Measurements from ENCODE around the gene DIS3L. TPM values are rescaled to one million over a fixed set of nuclear protein-coding genes. Genes with fewer than 3 reads are reported as not detected.
"Not testable (repeated sequence)": the region's sequence is repeated elsewhere in the genome, so short reads cannot be mapped to it uniquely, and the experiment has no call there.

Gene DIS3L
- total RNA-seq, 1 donor from 2014 or later = 27.2 TPM

DNA sequence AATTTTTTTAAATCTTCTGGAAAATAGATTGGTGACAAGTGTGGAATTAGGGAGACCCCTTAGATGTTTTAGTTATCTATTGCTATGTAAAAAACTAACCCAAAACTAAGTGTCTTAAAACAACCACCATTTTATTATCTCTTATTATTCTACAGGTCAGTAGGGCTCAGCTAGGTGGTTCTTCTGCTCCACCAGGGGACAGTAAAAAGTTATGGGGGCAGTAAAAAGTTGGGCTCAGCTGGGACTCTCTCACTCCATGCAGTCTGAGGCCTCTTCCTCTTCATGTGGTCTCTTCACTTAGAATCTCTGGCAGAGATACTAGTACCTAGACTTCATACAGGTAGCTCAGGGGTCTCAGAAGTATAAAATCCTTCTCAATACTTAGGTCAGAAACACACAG lies 18.0 kb upstream of the DIS3L start:
- no peak for DNase-seq (ENCODE audit: low spot score)
- no peak for ATAC-seq

DNA sequence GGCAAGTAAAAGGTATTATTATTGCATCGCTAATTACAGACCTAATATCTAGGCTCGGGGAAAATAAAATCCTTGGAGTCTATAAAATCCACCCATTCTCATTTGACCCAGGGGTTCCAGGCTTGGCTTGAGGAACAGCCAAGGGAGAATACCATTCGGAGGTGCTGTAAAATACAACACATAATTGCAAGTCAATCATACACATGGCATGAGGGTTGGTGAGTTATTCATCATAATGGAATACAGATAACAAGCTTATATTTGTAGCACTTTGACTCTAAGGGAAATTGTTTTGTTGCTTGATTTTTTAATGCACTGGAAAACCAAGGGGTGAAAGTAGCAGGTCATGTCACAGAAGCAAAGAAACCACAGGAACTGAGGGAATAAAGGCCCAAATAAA lies 16.8 kb upstream of the DIS3L start:
- DNase-seq (ENCODE audit: low spot score) (no peak), ATAC-seq (no peak)

DNA sequence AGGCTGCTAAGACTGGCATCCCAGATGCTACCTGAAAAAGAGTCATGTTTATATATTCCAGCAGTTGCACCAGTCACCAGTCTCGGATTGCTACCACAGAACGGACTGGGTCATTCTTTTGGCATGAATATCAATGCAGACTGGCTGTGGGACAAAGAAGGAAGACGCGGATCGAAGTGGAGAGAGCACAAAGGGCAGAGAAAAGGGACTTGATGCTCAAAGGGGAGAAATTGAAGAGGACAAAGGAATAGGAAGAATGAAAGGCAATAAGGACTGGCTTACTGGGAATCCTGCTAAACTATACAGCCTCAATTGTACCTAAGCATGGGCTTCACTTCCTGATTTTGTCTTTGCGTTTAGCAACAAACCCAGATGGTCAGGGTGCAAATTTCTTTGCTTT lies 15.3 kb upstream of the DIS3L start:
- ATAC-seq = no peak
- DNase-seq (ENCODE audit: low spot score) = no peak

DNA sequence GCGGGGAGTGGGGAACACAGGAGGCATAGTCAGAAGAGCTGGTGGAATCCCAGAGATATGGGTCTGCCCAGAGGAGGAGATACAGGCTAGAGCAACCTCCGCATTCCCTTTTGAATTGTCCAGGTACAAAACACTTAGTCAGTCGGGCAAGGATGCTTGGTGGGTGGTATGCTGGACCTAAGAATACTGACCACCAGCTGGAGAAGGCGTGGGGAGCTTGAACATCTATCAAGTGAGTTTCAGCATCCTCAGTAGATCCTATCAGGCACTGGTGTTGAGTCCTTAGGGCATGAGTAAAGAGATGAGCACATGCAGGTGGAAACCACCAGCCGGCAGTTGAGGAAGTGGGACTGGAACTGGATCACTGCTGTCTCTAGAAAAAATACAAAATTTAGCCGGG lies 14.7 kb upstream of the DIS3L start:
- no peak for ATAC-seq
- no peak for DNase-seq (ENCODE audit: low spot score)

DNA sequence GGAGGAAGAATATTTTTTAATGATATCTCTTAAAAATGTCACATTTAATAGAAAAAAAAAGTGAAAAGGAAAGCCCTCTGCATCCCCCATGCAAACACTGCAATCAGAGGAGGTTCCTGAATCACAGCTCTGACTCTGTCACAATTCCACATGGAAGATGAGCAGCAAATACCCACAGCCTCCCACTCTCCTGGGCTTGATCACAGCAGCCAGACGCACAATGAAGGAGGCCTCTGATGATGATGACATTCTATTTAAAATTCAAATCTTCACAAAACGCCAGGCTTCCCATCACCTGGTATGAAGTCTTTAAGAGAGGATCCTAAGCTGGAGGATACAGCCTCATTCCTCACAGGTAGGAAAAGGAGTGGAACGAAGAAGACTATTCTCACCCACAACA lies 9.1 kb upstream of the DIS3L start:
- DNase-seq (ENCODE audit: low spot score) (no peak), ATAC-seq (no peak)

DNA sequence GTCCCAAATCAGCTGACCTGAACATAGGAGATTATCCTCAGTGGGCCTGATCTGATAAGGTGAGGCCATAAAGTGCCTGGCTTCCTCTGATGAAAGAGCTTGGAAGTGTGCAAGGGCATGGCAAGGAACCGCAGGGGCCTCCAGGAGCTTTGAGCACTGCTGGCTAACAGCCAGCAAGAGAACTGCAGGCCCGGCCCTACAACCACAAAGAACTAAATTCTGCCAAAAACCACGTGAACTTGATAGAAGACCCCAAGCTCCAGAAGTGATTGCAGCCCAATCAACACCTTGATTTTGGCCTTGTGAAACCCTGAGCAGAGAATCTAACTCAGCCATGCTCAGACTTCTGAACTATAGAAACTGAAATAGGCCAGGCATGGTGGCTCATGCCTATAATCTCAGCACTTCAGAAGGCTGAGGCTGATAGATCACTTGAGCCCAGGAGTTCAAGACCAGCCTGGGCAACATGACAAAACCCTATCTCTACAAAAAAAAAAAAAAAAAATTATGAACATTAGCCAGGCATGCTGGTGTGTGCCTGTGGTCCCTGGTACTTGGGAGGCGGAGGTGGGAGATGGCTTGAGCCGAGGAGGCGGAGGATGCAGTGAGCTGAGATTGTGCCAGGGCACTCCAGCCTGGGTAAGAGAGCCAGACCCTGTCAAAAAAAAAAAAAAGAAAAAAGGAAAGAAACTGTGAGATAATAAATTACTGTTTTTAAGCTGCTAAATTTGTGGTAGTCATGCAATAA lies 7.7 kb upstream of the DIS3L start:
- ATAC-seq (no peak), DNase-seq (ENCODE audit: low spot score) (no peak)

DNA sequence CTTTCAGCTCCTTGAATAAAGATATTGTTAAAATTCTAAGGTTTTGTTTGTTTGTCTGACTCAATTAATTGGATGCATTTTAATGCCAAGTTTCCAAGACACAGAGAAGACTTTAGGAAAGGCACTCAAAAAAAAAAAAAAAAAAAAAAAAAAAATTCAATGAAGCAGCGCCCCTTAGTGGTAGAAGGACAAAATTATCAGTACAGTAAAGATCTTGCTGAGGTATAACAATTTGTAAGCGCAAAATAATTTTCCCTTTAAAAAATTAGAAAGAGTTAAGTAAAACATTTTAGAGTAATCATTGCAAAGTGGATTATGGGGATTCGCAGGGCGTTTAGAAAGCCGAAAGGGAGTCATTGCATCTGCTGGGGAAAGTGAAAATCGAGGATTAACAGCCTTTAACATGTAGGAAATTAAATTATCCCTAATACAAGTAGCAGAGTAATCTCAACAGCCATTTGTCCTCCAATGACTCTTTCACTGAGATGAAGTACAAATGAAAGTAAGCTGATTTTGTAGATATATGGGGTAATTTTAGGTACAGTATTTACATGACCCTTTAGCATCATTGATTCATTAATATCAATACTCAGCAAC lies 5.8 kb upstream of the DIS3L start:
- ATAC-seq (peak; percentile 58), DNase-seq (ENCODE audit: low spot score) (no peak)

DNA sequence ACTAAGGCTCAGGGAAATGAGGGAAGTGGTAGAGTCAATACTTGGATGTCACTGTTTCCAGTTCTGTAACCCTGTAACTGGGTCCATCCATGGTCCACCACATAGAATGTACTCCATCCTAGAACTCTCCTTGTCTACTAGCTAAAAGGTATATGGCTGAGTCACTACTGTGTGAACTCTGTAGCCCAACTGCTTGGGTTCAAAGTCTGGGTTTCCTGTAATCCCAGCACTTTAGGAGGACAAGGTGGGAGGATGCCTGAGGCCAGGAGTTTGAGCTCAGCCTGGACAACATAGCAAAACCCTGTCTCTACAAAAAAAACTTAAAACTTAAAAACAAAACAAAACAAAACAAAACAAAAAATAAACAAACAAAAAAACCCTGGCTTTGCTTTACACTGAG lies 5.3 kb upstream of the DIS3L start:
- peak; percentile 59 for ATAC-seq
- DNase-seq (ENCODE audit: low spot score) = no peak

DNA sequence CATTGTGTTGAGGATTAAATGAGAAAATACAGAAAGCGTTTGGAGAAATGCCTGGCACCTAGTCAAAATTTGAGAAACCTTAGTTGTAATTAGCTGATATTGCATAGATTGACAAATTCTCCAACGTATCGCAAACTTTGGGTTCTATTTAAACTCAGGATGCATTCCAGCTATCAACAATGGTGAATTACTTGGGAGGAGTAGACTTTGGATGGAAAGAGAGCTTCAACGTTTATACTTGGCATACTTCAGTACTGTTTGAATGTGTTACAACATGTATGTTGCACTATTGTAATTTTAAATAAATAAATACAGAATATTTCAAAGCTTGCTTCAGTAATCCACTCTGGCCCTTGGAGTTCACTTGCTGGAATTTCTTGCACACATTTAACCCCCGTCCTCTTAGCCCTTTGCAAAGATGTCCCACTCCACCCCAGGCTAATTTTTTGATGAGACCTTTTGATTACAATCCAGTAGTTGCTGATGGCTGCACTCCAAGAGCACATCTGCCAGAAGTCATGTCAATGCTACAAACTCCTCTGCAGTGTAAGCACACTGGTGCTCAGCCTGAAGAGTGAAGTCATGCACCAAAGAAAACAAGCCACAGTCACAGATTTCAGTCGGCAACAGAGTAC lies 4.7 kb upstream of the DIS3L start:
- no peak for ATAC-seq
- DNase-seq (ENCODE audit: low spot score) = no peak

DNA sequence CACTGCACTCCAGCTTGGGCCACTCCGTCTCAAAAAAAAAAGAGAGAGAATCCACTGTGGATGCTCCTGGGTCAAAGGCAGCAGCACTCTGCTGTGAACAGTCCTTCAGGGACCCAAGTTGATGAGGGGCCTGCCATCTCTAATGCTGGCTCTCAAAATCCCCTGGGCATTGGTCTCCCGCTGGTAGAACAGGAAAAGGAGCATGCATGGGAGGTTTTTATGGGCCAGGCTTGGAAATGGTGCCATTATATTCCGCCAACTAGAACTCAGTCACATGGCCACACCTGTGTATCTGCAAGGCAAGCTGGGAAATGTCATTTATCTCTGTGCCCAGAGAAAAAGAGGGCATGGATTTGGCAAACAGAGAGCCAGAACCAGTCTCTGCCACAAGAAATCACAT lies 3.4 kb upstream of the DIS3L start:
- ATAC-seq (no peak), DNase-seq (ENCODE audit: low spot score) (no peak)

DNA sequence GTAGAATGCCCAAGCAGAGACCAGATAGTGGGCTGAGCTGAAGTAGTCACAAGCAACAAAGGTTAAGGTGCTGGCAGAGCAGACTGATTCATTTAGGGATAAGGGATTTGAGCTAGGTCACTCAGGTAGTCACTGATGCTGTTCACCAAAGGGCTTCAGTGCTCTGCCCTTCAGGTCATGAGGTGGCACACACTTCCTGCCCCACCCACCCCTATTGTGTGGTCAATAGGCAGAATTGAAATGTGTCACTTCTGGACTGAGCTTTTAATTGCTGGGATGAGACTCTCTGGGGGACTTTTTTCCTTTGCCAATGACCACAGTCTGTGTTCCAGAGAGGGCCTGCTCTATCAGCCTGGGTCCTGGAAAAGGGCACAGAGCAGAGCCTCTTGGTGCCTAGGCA lies 2.9 kb upstream of the DIS3L start:
- no peak for DNase-seq (ENCODE audit: low spot score)
- no peak for ATAC-seq

DNA sequence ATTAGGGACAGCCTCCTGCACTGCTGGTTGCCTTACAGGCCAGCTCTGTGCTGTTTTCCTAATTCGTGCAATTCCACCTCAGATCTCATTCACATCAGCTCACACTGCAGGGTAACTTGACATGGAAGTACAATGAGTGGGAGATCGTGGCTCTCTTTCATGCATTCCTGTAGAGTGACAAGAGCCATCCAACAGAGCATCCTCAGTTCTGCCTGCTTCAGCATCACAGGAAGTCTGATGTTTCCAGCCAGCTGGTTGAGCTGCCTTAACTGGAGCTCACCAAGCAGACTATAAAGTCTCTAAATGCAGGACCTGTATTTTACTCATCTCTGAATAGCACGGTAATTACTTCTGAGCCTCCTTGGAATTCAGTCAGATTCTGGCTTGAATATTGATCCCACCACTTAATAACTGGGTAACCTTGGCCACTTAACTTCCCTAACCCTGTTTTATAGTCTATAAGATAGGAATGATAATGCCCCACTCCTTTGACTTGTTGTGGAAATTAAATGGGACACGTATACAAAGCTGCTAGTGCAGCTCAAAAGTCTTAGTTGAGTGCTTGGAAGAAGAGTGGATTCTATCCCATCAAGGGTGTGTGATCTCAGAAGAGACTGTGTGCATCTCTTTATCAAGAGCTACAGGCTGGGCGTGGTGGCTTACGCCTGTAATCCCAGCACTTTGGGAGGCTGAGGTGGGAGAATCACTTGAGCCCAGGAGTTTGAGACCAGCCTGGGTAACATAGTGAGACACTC lies 1.4 kb upstream of the DIS3L start:
- ATAC-seq = no peak
- no peak for DNase-seq (ENCODE audit: low spot score)

DNA sequence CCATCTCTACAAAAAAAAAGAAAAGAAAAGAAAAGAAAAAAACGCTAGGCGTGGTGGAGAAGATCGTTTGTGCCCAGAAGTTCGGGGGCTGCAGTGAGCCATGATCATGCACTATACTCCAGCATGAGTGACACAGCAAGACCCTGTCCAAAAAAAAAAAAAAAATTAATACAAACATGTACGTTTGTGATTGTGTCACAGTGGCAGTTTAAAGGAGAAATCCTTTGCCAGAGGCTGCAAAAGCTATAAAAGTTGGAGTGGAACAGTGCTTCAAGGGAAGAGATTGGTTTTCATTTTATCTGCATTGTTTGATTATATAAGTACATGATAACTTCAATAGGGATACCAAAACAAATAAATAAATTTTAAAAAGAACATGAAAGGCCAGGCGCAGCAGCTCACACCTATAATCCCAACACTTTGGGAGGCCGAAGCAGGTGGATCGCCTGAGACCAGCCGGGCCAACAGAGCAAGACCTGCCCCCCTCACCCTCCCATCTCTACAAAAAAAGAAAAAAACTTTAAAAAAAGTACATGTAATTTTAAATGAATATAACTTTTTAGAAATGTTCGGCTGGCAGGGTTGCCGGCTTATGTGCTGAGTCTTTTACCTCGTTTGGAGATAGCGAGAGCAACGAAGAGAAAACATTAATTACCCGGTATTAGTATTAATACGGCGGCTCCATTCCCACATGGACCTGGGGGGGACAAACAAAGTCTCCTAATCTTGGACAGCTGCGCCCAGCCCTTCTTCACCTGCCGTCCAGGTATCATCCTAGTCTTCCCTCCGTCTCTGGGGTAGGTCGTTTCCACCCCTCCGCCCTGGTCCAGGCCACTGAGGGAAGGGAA lies 573 bp upstream of the DIS3L start:
- ATAC-seq = peak; percentile 57

DNA sequence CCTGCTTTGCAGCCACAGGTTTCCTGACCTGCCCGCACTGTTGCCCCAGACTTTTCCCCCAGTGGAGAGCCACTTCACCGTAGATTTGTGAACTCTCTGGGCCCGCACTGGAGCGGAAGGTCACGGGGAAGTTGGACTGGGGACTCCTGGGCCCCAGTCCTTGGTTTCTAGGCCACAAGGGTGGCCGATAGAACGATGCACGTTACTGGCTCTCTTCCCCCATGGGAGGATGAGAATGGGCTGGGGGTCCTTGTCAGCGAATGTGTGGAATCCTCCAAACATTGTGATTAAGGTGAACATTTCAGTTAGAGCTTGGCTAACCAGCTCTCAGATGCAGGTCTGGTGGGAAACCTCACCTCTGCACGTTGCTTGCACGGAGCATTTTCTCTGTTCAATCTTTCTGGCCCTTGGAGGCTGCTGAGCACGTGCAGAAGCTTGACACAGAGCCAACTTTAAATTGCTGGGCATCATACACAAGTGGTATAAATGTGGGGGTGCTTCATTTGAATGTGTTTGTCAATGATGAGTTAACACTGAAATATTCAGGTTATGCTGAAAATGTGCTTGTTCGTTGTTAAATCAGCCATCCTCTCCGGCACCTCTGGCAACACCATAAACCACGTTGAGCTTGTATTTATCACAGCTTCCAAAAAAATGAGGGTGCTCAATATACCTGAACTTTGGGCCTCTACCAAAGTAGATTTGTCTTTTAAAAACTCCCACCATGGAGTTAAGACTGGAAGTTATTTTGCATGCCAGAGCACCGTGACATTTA lies 976 bp downstream of the DIS3L start:
- ATAC-seq (peak; percentile 50), DNase-seq (ENCODE audit: low spot score) (no peak)

More for the DNA sequence above, 573 bp upstream of the DIS3L start:
- no peak for DNase-seq (ENCODE audit: low spot score)

DNA sequence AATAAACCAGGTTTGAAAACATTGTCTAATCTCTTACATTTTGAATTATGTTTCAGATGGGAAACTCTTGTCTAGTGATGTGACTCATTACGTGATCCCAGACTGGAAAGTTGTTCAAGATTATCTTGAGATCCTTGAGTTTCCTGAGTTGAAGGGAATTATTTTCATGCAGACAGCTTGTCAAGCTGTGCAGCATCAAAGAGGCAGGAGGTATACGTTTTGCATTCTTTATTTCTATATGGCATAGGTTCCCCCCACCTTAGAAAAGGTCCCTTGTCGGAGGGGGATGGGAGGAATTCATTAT lies 1.5 kb downstream of the DIS3L start:
- no peak for DNase-seq (ENCODE audit: low spot score)
- no peak for ATAC-seq

DNA sequence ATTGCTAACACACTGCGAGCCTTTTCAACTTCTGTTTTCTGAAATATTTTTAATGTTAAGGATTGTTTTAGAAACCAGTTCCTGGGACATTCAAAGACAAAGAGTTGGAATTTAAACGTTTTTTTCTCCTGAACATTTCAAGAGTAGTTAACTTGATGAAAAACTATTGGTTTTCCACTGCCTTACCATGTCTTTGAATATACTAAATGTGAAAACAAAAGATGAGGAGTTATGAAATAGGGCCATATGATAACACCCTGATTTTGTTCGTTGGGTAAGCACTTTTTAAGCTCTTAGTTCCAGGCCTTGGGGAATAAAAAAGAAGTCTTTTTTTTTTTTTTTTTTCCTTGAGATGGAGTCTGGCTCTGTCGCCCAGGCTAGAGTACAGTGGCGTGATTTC lies 2.8 kb downstream of the DIS3L start:
- DNase-seq (ENCODE audit: low spot score) (no peak), ATAC-seq (no peak)

DNA sequence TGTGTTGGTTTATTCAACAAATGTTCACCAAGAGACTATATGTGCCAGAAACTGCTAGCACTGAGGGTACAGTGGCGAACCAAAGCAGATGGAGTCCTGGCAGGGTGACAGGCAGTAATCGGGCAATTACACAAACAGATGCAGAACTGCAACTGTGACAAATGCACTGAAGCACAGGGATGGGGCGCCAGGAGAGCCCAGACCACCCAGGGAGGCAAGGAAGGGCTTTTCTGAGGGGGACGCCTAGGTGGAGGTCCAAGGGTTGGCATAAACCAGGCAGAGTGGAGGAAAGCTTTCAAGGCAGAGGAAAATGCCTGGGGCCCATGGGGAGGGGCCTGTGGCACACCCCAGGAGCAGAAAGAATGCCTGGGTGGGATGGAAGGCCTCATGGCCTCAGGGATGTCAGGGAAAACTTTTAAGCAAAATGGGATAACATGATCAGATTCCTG lies 5.5 kb downstream of the DIS3L start:
- DNase-seq (ENCODE audit: low spot score) (no peak), ATAC-seq (no peak)

DNA sequence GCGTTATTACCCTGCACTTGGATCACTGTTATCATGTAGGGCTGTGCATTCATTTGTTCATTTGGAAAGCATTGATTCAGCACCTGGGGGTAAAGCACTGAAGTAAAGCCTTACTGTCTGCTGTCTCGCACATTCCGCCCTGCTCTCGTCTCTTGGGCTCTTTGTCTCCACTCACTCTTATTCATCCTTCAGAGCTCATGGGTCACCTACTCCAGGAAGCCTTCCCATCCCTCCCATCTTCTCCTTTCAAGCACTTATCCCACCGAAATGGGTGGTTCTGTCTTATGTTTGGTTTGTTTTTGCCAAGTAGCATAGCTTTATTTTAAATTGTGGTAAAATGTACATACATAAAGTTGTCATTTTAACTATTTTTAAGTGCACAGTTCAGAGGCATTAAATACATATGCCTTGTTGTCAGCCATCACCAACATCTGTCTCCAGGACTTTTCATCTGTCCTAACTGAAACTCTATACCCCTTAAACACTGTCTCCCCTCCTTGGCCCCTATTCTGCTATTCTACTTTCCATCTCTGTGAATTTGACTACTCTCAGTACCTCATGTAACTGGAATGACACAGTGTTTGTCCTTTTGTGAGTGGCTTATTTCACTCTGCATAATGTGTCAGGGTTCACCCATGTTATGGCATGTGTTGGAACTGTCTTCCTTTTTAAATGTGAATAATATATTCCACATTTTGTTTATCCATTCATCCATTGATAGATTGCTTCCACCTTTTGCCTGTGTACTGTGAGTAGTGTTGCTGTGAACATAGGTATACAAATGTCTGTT lies 9.3 kb downstream of the DIS3L start:
- DNase-seq (ENCODE audit: low spot score) (no peak), ATAC-seq (no peak)

DNA sequence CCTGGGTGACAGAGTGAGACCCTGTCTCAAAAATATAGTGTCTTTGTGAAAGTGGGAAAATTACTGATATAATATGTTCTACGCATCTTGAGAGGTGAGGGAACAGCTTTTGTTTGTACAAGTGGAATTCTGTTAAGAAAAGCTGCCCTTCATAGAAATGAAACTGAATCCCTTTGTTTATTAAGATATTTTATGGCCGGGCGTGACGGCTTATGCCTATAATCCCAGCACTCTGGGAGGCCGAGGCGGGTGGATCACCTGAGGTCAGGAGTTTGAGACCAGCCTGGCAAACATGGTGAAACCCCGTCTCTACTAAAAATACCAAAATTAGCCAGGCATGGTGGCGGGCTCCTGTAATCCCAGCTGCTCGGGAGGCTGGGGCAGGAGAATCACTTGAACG lies 11.1 kb downstream of the DIS3L start:
- not testable (repeated sequence) for DNase-seq (ENCODE audit: low spot score); ATAC-seq

All from left lobe of liver (tissue), 2 donors.